CD8-positive, alpha-beta memory T cell (primary cell): ENCODE results near the gene CDKN2D. TPM values are rescaled to one million over a fixed set of nuclear protein-coding genes. Genes with fewer than 3 reads are reported as not detected.

ENCODE experiments used
- CTCF ChIA-PET: fragments of 350-600 bp; sonication (Branson Sonifier 250); formaldehyde crosslinking; loops from one replicate; lab custom pipeline; 2021; ENCODE audit warnings: antibody characterized with exemption; lab: Charles Lee
- POLR2A ChIA-PET: fragments of 350-600 bp; sonication (Branson Sonifier 250); formaldehyde crosslinking; loops from one replicate; lab custom pipeline; 2021; ENCODE audit warnings: antibody characterized with exemption; lab: Charles Lee
- DNase-seq, 5 donors: peaks; one replicate each; pipeline versions ENCODE4 v3.0.0 to v3.0.0-alpha.2; 2020 to 2022; ENCODE audit warnings: mixed read lengths in 1 of 5
- H3K27ac ChIP-seq: one replicate; pipeline ENCODE4 v1.7.0; 2013; ENCODE audit warnings: low read depth, mild to moderate bottlenecking, low read length, moderate library complexity
- H3K27me3 ChIP-seq: 2 replicates; pipeline ENCODE4 v1.7.0; 2013; ENCODE audit warnings: low read length, mild to moderate bottlenecking; ENCODE audit not compliant: insufficient read depth, poor library complexity, severe bottlenecking
- H3K36me3 ChIP-seq: 2 replicates; pipeline ENCODE4 v1.7.0; 2013; ENCODE audit warnings: mild to moderate bottlenecking, low read length, moderate library complexity; ENCODE audit not compliant: insufficient read depth
- H3K4me1 ChIP-seq: 2 replicates; pipeline ENCODE4 v1.7.0; 2013; ENCODE audit warnings: mild to moderate bottlenecking, low read length, moderate library complexity; ENCODE audit not compliant: insufficient read depth
- H3K4me3 ChIP-seq: 2 replicates; pipeline ENCODE4 v1.7.0; 2013; ENCODE audit warnings: mild to moderate bottlenecking, low read length
- H3K9me3 ChIP-seq: 2 replicates; pipeline ENCODE4 v1.7.0; 2013; ENCODE audit warnings: mild to moderate bottlenecking, low read length
- H3K27ac Mint-ChIP-seq, 8 donors: one replicate each; pipeline ENCODE4 v1.8.0; 2020 to 2021; ENCODE audit warnings: mixed read lengths in 8 of 8, mild to moderate bottlenecking in 6 of 8, inconsistent platforms in 3 of 8, moderate library complexity in 3 of 8
- H3K27me3 Mint-ChIP-seq, 2 donors: one replicate each; pipeline ENCODE4 v1.8.0; 2020 to 2021; ENCODE audit warnings: mixed read lengths in 2 of 2, mild to moderate bottlenecking in 1 of 2, moderate library complexity in 1 of 2
- H3K36me3 Mint-ChIP-seq, 3 donors: one replicate each; pipeline ENCODE4 v1.8.0; 2020 to 2021; ENCODE audit warnings: mixed read lengths in 3 of 3, inconsistent platforms in 1 of 3, mild to moderate bottlenecking in 1 of 3
- H3K4me1 Mint-ChIP-seq, 3 donors: one replicate each; pipeline ENCODE4 v1.8.0; 2020 to 2021; ENCODE audit warnings: mixed read lengths in 3 of 3, inconsistent platforms in 1 of 3, mild to moderate bottlenecking in 1 of 3
- H3K4me3 Mint-ChIP-seq, 7 donors: one replicate each; pipeline ENCODE4 v1.8.0; 2020 to 2021; ENCODE audit warnings: mixed read lengths in 7 of 7, mild to moderate bottlenecking in 6 of 7, moderate library complexity in 4 of 7, inconsistent platforms in 2 of 7
- H3K9me3 Mint-ChIP-seq, 5 donors: one replicate each; pipeline ENCODE4 v1.8.0; 2020 to 2022; ENCODE audit warnings: mixed read lengths in 5 of 5, mild to moderate bottlenecking in 3 of 5, moderate library complexity in 2 of 5, inconsistent platforms in 1 of 5
- polyA plus RNA-seq: library from polyadenylated mRNA; unstranded; fragments of 300-500 nt; fragmentation: Illumina TruSeq; gene quantifications from one replicate; pipeline ENCODE4 v1.2.3, GENCODE V29; 2021
- total RNA-seq, 2 experiments: library from RNA; stranded (reverse); gene quantifications; one replicate each; pipeline ENCODE4 v1.2.3, GENCODE V29; 2021

CDKN2D gene
- total RNA-seq: 10 to 100 TPM; 22.2 to 23.1 TPM
- 176 TPM for polyA plus RNA-seq

GRCh38 chr19:10568826-10569651, at the start of gene CDKN2D:
Gene CDKN2D (minus strand): TSS chr19:10568979. CDS start chr19:10568653, 326 bp downstream.
- peak within 1 kb of the TSS; percentile 91 to 100 (median 98) for H3K27ac Mint-ChIP-seq
- peaks cover 42% of the 10 kb centered on the region for H3K4me1 ChIP-seq
- H3K36me3 Mint-ChIP-seq: peaks cover 0 to 26% (median 5%) of the 10 kb centered on the region in 3 donors
- H3K4me3 Mint-ChIP-seq: peak within 1 kb of the TSS; percentile 86 to 99 (median 97)
- CTCF ChIA-PET: interaction anchor here (0.9 to 8.4 kb wide), 7 partner anchors 15 to 85 kb away, joined by 3 to 63 read pairs (median 4); no protein-coding TSS in a partner anchor
- H3K9me3 Mint-ChIP-seq: no peaks in the 10 kb centered on the region
- DNase-seq: peak; percentile 99 to 100 (median 100)
- no peaks in the 10 kb centered on the region for H3K9me3 ChIP-seq
- peak within 1 kb of the TSS; percentile 70 for H3K27ac ChIP-seq
- H3K36me3 ChIP-seq: peaks cover 5% of the 10 kb centered on the region
- H3K27me3 Mint-ChIP-seq: peaks cover 0 to 7% of the 10 kb centered on the region in 2 donors
- H3K4me1 Mint-ChIP-seq: peaks cover 41 to 55% (median 48%) of the 10 kb centered on the region in 3 donors
- H3K27me3 ChIP-seq: no peaks in the 10 kb centered on the region
- H3K4me3 ChIP-seq: peak within 1 kb of the TSS; percentile 96
- POLR2A ChIA-PET: interaction anchor here (0.5 to 2.9 kb wide), 7 partner anchors 13 to 235 kb away, joined by 3 to 23 read pairs (median 4); partner anchors contain the start of gene KEAP1

GRCh38 chr19:10617409-10618121, 48.8 kb upstream of the CDKN2D start:
- ChIA-PET CTCF (interaction anchor here (0.8 to 5.2 kb wide), 5 partner anchors 14 to 134 kb away, joined by 3 to 19 read pairs (median 5); no protein-coding TSS in a partner anchor), POLR2A (interaction anchor here (1.1 kb wide), 1 partner anchor 13 kb away, joined by 3 read pairs; no protein-coding TSS in a partner anchor)
- Mint-ChIP-seq H3K27me3 (peaks cover 0 to 3% of the 10 kb centered on the region in 2 donors), H3K4me3 (peak overlapping the region in 2 of 7 donors; percentile 41 to 42), H3K9me3 (no peaks in the 10 kb centered on the region), H3K27ac (peak overlapping the region in 7 of 8 donors; percentile 51 to 81 (median 69)), H3K4me1 (peaks cover 43 to 60% (median 52%) of the 10 kb centered on the region in 3 donors), H3K36me3 (peaks cover 0 to 43% (median 3%) of the 10 kb centered on the region in 3 donors)
- Histone ChIP-seq H3K27ac (peak overlapping the region; percentile 21), H3K27me3 (no peaks in the 10 kb centered on the region), H3K36me3 (peaks cover 6% of the 10 kb centered on the region), H3K9me3 (no peaks in the 10 kb centered on the region), H3K4me3 (no peak overlapping the region), H3K4me1 (peaks cover 23% of the 10 kb centered on the region)
- DNase-seq: no peak

GRCh38 chr19:10615429-10616023, 46.7 kb upstream of the CDKN2D start:
- CTCF ChIA-PET: interaction anchor here (0.6 to 1.6 kb wide), 3 partner anchors 29 to 102 kb away, joined by 3 read pairs; partner anchors contain the start of gene DNM2
- Mint-ChIP-seq H3K4me1 (peaks cover 32 to 56% (median 37%) of the 10 kb centered on the region in 3 donors), H3K9me3 (no peaks in the 10 kb centered on the region), H3K4me3 (peak overlapping the region in 6 of 7 donors; percentile 33 to 69 (median 60)), H3K36me3 (peaks cover 0 to 33% (median 1%) of the 10 kb centered on the region in 3 donors), H3K27me3 (peaks cover 0 to 3% of the 10 kb centered on the region in 2 donors), H3K27ac (peak overlapping the region in 6 of 8 donors; percentile 59 to 96 (median 86))
- peaks cover 19% of the 10 kb centered on the region for H3K4me1 ChIP-seq
- POLR2A ChIA-PET: interaction anchor here (0.7 kb wide), 1 partner anchor 15 kb away, joined by 4 read pairs; no protein-coding TSS in a partner anchor
- no peak overlapping the region for H3K27ac ChIP-seq
- peak overlapping the region; percentile 39 for H3K4me3 ChIP-seq
- H3K9me3 ChIP-seq: no peaks in the 10 kb centered on the region
- no peak for DNase-seq
- peaks cover 6% of the 10 kb centered on the region for H3K36me3 ChIP-seq
- no peaks in the 10 kb centered on the region for H3K27me3 ChIP-seq

- peaks cover 0 to 3% of the 10 kb centered on the region in 2 donors for H3K27me3 Mint-ChIP-seq
- POLR2A ChIA-PET: interaction anchor here (0.6 kb wide), 1 partner anchor 8 kb away, joined by 3 read pairs; no protein-coding TSS in a partner anchor
- H3K4me1 Mint-ChIP-seq: peaks cover 29 to 52% (median 30%) of the 10 kb centered on the region in 3 donors
- H3K27ac Mint-ChIP-seq: peak overlapping the region in 3 of 8 donors; percentile 7 to 66 (median 60)
- no peaks in the 10 kb centered on the region for H3K27me3 ChIP-seq
- CTCF ChIA-PET: interaction anchor here (0.6 to 2.1 kb wide), 4 partner anchors 10 to 32 kb away, joined by 3 to 18 read pairs (median 3); no protein-coding TSS in a partner anchor
- H3K9me3 Mint-ChIP-seq: no peaks in the 10 kb centered on the region
- no peak for DNase-seq
- H3K9me3 ChIP-seq: no peaks in the 10 kb centered on the region
- peak overlapping the region in 1 of 7 donors; percentile 66 for H3K4me3 Mint-ChIP-seq
- peaks cover 4% of the 10 kb centered on the region for H3K36me3 ChIP-seq
- no peak overlapping the region for H3K4me3 ChIP-seq
- no peak overlapping the region for H3K27ac ChIP-seq
- peaks cover 15% of the 10 kb centered on the region for H3K4me1 ChIP-seq
- H3K36me3 Mint-ChIP-seq: peaks cover 0 to 25% (median 1%) of the 10 kb centered on the region in 3 donors
Measured at GRCh38 chr19:10612499-10613119, 43.8 kb upstream of the CDKN2D start.

GRCh38 chr19:10611907-10612306, 43.1 kb upstream of the CDKN2D start:
- H3K4me1 Mint-ChIP-seq: peaks cover 25 to 50% (median 28%) of the 10 kb centered on the region in 3 donors
- H3K9me3 Mint-ChIP-seq: no peaks in the 10 kb centered on the region
- no peak for DNase-seq
- Histone ChIP-seq H3K4me3 (no peak overlapping the region), H3K27ac (no peak overlapping the region), H3K27me3 (no peaks in the 10 kb centered on the region), H3K9me3 (no peaks in the 10 kb centered on the region), H3K4me1 (peaks cover 15% of the 10 kb centered on the region), H3K36me3 (no peaks in the 10 kb centered on the region)
- peak overlapping the region in 3 of 8 donors; percentile 7 to 52 (median 24) for H3K27ac Mint-ChIP-seq
- peaks cover 0 to 3% of the 10 kb centered on the region in 2 donors for H3K27me3 Mint-ChIP-seq
- no peak overlapping the region for H3K4me3 Mint-ChIP-seq
- ChIA-PET CTCF (interaction anchor here (0.5 to 2.1 kb wide), 5 partner anchors 11 to 88 kb away, joined by 3 to 18 read pairs (median 3); no protein-coding TSS in a partner anchor), POLR2A (interaction anchor here (1.1 kb wide), 1 partner anchor 8 kb away, joined by 5 read pairs; no protein-coding TSS in a partner anchor)
- H3K36me3 Mint-ChIP-seq: peaks cover 0 to 24% (median 3%) of the 10 kb centered on the region in 3 donors

GRCh38 chr19:10604460-10604980, 35.7 kb upstream of the CDKN2D start:
- Histone ChIP-seq H3K27me3 (no peaks in the 10 kb centered on the region), H3K9me3 (no peaks in the 10 kb centered on the region), H3K36me3 (no peaks in the 10 kb centered on the region), H3K27ac (peak overlapping the region; percentile 89), H3K4me3 (peak overlapping the region; percentile 29), H3K4me1 (peaks cover 22% of the 10 kb centered on the region)
- H3K27ac Mint-ChIP-seq: peak overlapping the region; percentile 75 to 99 (median 98)
- ChIA-PET POLR2A (interaction anchor here (0.6 to 3.7 kb wide), 11 partner anchors 7 to 357 kb away, joined by 3 to 28 read pairs (median 5); partner anchors contain the start of gene TMED1), CTCF (interaction anchor here (1.3 to 8.4 kb wide), 4 partner anchors 14 to 95 kb away, joined by 4 to 76 read pairs (median 28); no protein-coding TSS in a partner anchor)
- no peaks in the 10 kb centered on the region for H3K27me3 Mint-ChIP-seq
- H3K9me3 Mint-ChIP-seq: no peaks in the 10 kb centered on the region
- peak overlapping the region; percentile 97 to 99 (median 99) for H3K4me3 Mint-ChIP-seq
- peaks cover 23 to 46% (median 29%) of the 10 kb centered on the region in 3 donors for H3K4me1 Mint-ChIP-seq
- peaks cover 0 to 15% (median 2%) of the 10 kb centered on the region in 3 donors for H3K36me3 Mint-ChIP-seq
- DNase-seq: peak in 1 of 5 donors; percentile 9
